Colonic mucosa (tissue), 4 donors: ENCODE results near the gene PARP2. TPM values are rescaled to one million over a fixed set of nuclear protein-coding genes. Genes with fewer than 3 reads are reported as not detected.

ENCODE experiments used
- DNase-seq: peaks from one replicate; pipeline ENCODE4 v3.0.0-alpha.2; 2020
- H3K27ac ChIP-seq: fragments of 200-600 bp; one replicate; pipeline ENCODE4 v1.8.0; 2021
- H3K27me3 ChIP-seq: fragments of 200-600 bp; one replicate; pipeline ENCODE4 v1.8.0; 2021
- H3K36me3 ChIP-seq: fragments of 200-600 bp; one replicate; pipeline ENCODE4 v1.8.0; 2021
- H3K4me1 ChIP-seq: fragments of 200-600 bp; one replicate; pipeline ENCODE4 v1.8.0; 2021; ENCODE audit warnings: mild to moderate bottlenecking
- H3K4me3 ChIP-seq: fragments of 200-600 bp; one replicate; pipeline ENCODE4 v1.8.0; 2021
- H3K9ac ChIP-seq, 2 donors: one replicate each; pipeline ENCODE4 v1.7.0; 2013; ENCODE audit warnings: control low read depth in 2 of 2, low read depth in 2 of 2, low read length in 2 of 2
- H3K9me3 ChIP-seq: fragments of 200-600 bp; one replicate; pipeline ENCODE4 v1.8.0; 2021
- intact Hi-C: fragments of 100-400 bp; cut with DNase I; formaldehyde crosslinking; loops from one replicate; pipeline ENCODE4 v1.14.1; 2022
- total RNA-seq, 2 donors: library from RNA; stranded (reverse); fragmentation: NEBNext Ultra II Directional in 1 of 2; extraction: Animal tissue kit (Norgen Biotek cat#: 25700) in 1 of 2; gene quantifications; one replicate each; pipeline ENCODE4 v1.2.1, GENCODE V29; 2021
- TF ChIP-seq, protein P1 (sequence below): fragments of 200-600 bp; IDR thresholded peaks from one replicate; pipeline ENCODE4 v1.8.0; 2022; ENCODE audit warnings: antibody characterized with exemption, mild to moderate bottlenecking
- donor health status: healthy.
- donor health status: DM: no; HTN: no; CAD: no.
- donor health status: DM: no; HTN: no; CAD: no.

PARP2 gene
- total RNA-seq = 10 to 100 TPM; 12.5 to 23.7 TPM

DNA sequence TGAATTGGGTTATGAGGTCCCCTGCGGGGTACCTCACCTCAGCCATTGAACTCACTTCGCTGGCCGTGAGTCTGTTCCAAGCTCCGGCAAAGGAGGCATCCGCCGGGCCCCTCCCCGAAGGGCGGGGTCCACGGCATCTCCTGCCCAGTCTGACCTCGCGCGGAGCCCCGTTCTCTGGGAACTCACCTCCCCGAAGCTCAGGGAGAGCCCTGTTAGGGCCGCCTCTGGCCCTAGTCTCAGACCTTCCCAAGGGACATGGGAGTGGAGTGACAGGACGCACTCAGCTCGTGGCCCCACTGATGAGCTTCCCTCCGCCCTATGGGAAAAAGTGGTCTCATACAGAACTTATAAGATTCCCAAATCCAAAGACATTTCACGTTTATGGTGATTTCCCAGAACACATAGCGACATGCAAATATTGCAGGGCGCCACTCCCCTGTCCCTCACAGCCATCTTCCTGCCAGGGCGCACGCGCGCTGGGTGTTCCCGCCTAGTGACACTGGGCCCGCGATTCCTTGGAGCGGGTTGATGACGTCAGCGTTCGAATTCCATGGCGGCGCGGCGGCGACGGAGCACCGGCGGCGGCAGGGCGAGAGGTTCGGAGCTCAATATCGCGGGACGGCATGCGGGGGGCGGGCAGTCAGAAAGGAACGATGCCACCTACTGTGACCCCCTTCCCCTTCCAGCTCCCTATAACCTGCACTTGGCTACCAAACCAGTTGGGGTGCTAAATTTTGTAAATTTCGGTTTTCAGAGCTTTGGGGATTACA, at the start of gene PARP2:
Gene PARP2 (plus strand): TSS at position 544 of the 770 bp plus-strand sequence. CDS start 7 bp downstream, at position 551.
- DNase-seq = peak; percentile 97
- Histone ChIP-seq H3K4me1 (no peaks in the 10 kb centered on the region), H3K27me3 (no peaks in the 10 kb centered on the region), H3K9ac (peak within 1 kb of the TSS; percentile 85 to 86), H3K9me3 (no peaks in the 10 kb centered on the region), H3K4me3 (peak within 1 kb of the TSS; percentile 66), H3K27ac (peak within 1 kb of the TSS; percentile 87), H3K36me3 (no peaks in the 10 kb centered on the region)
- intact Hi-C loops = loop anchor here (10.0 kb wide), 1 partner anchor 122 kb away; the partner anchor contains the start of genes PIP4P1 and PNP
- TF ChIP-seq, protein P1, sequence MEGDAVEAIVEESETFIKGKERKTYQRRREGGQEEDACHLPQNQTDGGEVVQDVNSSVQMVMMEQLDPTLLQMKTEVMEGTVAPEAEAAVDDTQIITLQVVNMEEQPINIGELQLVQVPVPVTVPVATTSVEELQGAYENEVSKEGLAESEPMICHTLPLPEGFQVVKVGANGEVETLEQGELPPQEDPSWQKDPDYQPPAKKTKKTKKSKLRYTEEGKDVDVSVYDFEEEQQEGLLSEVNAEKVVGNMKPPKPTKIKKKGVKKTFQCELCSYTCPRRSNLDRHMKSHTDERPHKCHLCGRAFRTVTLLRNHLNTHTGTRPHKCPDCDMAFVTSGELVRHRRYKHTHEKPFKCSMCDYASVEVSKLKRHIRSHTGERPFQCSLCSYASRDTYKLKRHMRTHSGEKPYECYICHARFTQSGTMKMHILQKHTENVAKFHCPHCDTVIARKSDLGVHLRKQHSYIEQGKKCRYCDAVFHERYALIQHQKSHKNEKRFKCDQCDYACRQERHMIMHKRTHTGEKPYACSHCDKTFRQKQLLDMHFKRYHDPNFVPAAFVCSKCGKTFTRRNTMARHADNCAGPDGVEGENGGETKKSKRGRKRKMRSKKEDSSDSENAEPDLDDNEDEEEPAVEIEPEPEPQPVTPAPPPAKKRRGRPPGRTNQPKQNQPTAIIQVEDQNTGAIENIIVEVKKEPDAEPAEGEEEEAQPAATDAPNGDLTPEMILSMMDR = no peak

GRCh38 chr14:20294636-20295035, 48.8 kb upstream of the PARP2 start:
- H3K4me1 ChIP-seq = no peaks in the 10 kb centered on the region
- no peak overlapping the region for H3K4me3 ChIP-seq
- H3K36me3 ChIP-seq = peaks cover 8% of the 10 kb centered on the region
- DNase-seq = no peak
- no peak overlapping the region for H3K9ac ChIP-seq
- no peaks in the 10 kb centered on the region for H3K27me3 ChIP-seq
- TF ChIP-seq, protein P1 = no peak
- no peaks in the 10 kb centered on the region for H3K9me3 ChIP-seq
- H3K27ac ChIP-seq = no peak overlapping the region
- intact Hi-C loops = no loop called here

DNA sequence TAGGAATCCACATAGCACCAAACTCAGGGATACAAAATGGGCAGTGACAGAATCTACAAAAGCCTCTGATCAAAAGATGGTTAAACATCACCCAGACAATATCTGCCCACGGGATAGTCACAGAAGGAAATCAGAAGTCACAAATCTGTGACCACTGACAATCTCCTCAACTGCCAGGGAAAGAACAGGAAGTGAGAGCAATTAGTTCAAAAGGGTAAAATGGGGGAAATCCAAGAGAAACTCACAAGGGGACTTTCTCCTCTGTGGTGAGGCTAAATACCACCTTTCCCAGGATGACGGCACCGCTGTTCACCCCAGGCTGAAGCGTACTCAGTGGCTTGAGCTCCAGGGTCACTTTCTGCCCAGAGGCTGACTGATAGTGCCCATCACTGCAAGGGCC, 48.4 kb upstream of the PARP2 start:
- Histone ChIP-seq H3K4me1 (no peaks in the 10 kb centered on the region), H3K9me3 (no peaks in the 10 kb centered on the region), H3K27me3 (no peaks in the 10 kb centered on the region), H3K27ac (no peak overlapping the region), H3K36me3 (peaks cover 8% of the 10 kb centered on the region), H3K9ac (no peak overlapping the region), H3K4me3 (no peak overlapping the region)
- intact Hi-C loops = no loop called here
- no peak for DNase-seq
- TF ChIP-seq, protein P1 = no peak

GRCh38 chr14:20302042-20302755, 41.2 kb upstream of the PARP2 start:
- Histone ChIP-seq H3K9ac (no peak overlapping the region), H3K4me1 (peaks cover 9% of the 10 kb centered on the region), H3K27ac (no peak overlapping the region), H3K9me3 (no peaks in the 10 kb centered on the region), H3K27me3 (no peaks in the 10 kb centered on the region), H3K36me3 (peaks cover 13% of the 10 kb centered on the region), H3K4me3 (no peak overlapping the region)
- TF ChIP-seq, protein P1 = no peak
- DNase-seq = no peak
- intact Hi-C loops = no loop called here

GRCh38 chr14:20305265-20306078, 38.0 kb upstream of the PARP2 start, which contains the start of gene TTC5:
Gene TTC5, minus strand, starts transcription at chr14:20305951. Its CDS starts 14 bp downstream, at chr14:20305937.
- Histone ChIP-seq H3K4me1 (peaks cover 9% of the 10 kb centered on the region), H3K4me3 (peak within 1 kb of the TSS; percentile 51), H3K9me3 (no peaks in the 10 kb centered on the region), H3K27me3 (no peaks in the 10 kb centered on the region), H3K36me3 (peaks cover 5% of the 10 kb centered on the region), H3K9ac (peak within 1 kb of the TSS; percentile 15 to 77), H3K27ac (no peak within 1 kb of the TSS)
- DNase-seq = peak; percentile 91
- TF ChIP-seq, protein P1 = peak; percentile 93
- intact Hi-C loops = no loop called here
